Calu3 (cell line): ENCODE data around the gene SLC44A1. TPM values are rescaled to one million over a fixed set of nuclear protein-coding genes. Genes with fewer than 3 reads are reported as not detected.

Experiments
- BruUV-seq: library from RNA; stranded (reverse); fragments of 400-500 nt; replicated peaks from 2 replicates; lab custom pipeline; 2021; lab: Mats Ljungman, UMichigan
- CTCF ChIA-PET: fragments of 300-600 bp; sonication (Branson Sonifier 250); formaldehyde crosslinking; loops from one replicate; lab custom pipeline; 2022; ENCODE audit warnings: antibody characterized with exemption; lab: Charles Lee
- DNase-seq: peaks from one replicate; pipeline ENCODE4 v3.0.0; 2022
- H3K27ac Mint-ChIP-seq: one replicate; pipeline ENCODE4 v1.8.0; 2022; ENCODE audit warnings: mixed read lengths; ENCODE audit not compliant: unreplicated experiment
- H3K27me3 Mint-ChIP-seq: one replicate; pipeline ENCODE4 v1.8.0; 2022; ENCODE audit warnings: mixed read lengths; ENCODE audit not compliant: unreplicated experiment
- H3K36me3 Mint-ChIP-seq: one replicate; pipeline ENCODE4 v1.8.0; 2022; ENCODE audit warnings: mild to moderate bottlenecking, moderate library complexity, mixed read lengths; ENCODE audit not compliant: insufficient read depth, unreplicated experiment
- H3K4me1 Mint-ChIP-seq: one replicate; pipeline ENCODE4 v1.8.0; 2022; ENCODE audit warnings: mild to moderate bottlenecking, low read depth, mixed read lengths; ENCODE audit not compliant: unreplicated experiment
- H3K4me3 Mint-ChIP-seq: one replicate; pipeline ENCODE4 v1.8.0; 2022; ENCODE audit warnings: mild to moderate bottlenecking, low read depth, moderate library complexity, mixed read lengths; ENCODE audit not compliant: unreplicated experiment
- H3K9me3 Mint-ChIP-seq: one replicate; pipeline ENCODE4 v1.8.0; 2022; ENCODE audit warnings: low read depth, mixed read lengths; ENCODE audit not compliant: unreplicated experiment
- CTCF ChIP-seq: fragments of 200-600 bp; IDR thresholded peaks from one replicate; pipeline ENCODE4 v1.8.0; 2022; ENCODE audit warnings: antibody characterized with exemption; ENCODE audit not compliant: unreplicated experiment
- intact Hi-C: fragments of 100-400 bp; cut with micrococcal nuclease; formaldehyde crosslinking; loops from one replicate; pipeline ENCODE4 v1.10.0; 2022; ENCODE audit not compliant: unreplicated experiment
- total RNA-seq: library from RNA; stranded (reverse); gene quantifications from 2 replicates; pipeline ENCODE4 v1.2.3, GENCODE V29; 2022

SLC44A1 gene
- total RNA-seq, 1 experiment from 2014 or later, result 41.2 TPM

DNA sequence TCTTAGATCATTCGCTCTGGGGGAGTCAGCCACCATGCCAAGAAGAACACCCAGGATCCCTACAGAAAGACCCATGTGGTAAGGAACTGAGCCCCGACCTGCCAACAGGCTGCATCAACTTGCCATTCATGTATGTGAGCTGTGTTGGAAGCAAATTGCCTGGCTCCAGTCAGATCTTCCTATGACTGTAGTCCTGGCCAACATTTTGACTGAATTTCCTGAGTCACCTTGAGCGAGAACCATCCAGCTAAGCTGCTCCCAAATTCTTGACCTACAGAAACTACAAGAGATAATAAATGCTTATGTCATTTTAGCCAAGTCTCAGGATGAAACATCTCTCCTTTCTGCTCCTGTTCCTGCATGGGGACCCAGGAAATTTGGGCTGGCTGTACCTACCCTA lies 40.0 kb upstream of the SLC44A1 start:
- TF ChIP-seq CTCF, result no peak
- Mint-ChIP-seq H3K4me3 (no peak overlapping the region), H3K27me3 (no peaks in the 10 kb centered on the region), H3K4me1 (no peaks in the 10 kb centered on the region), H3K27ac (no peak overlapping the region), H3K9me3 (no peaks in the 10 kb centered on the region), H3K36me3 (no peaks in the 10 kb centered on the region)
- intact Hi-C loops, result no loop called here
- DNase-seq, result no peak
- CTCF ChIA-PET, result no interaction called here
- BruUV-seq, result no TSS peak

DNA sequence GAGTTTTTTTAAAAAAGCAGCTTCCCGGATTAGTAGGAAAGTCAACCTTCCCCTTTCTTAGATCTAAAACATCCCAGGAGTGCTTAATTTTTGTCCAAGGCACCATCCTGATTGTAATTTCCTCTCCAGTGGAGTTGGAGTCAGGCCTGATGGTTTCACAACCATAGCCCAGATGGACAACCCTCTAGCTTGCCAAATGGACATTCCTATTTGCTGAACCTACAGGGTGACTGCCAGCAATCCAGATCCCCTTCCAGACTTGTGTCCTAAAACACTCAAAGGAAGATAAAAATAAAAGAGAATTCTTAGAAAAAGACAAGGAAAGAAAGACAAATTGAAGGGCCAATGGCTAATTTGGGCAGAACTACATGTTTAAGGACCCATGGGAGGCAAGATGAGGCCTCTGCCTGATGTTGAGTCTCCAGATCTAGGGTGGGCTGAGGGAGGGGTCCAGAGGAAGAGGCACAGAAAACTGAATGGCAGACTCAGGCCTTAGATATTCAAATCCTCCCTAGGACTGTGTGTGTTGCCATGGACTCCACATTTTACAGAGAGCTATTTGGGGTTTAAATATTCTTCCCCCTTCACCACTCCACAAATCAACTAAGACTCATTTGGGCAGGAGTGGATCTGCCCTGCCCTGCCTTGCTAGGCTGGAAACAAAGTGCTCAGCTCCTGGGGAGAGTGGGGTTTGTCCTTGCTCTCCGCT lies 38.5 kb upstream of the SLC44A1 start:
- intact Hi-C loops, result no loop called here

DNA sequence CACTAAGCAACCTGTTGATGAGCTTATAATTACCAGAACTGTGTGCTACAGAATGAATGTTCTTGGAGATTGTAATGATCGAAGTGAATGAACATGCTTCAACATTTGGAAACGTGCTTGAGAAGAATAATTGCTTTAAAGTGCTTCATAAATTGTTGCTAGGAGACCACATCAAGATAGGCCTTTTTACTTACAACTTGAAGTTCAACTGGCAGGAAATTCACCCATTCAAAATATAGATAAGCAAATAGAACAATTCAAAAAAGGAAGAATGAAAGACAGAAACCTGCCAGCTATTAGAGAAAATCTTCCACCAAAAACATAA lies 38.0 kb upstream of the SLC44A1 start:
- Mint-ChIP-seq H3K27ac (no peak overlapping the region), H3K4me1 (no peaks in the 10 kb centered on the region), H3K9me3 (no peaks in the 10 kb centered on the region), H3K27me3 (no peaks in the 10 kb centered on the region), H3K36me3 (no peaks in the 10 kb centered on the region), H3K4me3 (no peak overlapping the region)
- DNase-seq, result no peak
- CTCF ChIA-PET, result no interaction called here
- no TSS peak for BruUV-seq
- intact Hi-C loops, result no loop called here
- no peak for TF ChIP-seq CTCF

More for the DNA sequence above, 38.5 kb upstream of the SLC44A1 start:
- Mint-ChIP-seq H3K36me3 (no peaks in the 10 kb centered on the region), H3K4me1 (no peaks in the 10 kb centered on the region), H3K9me3 (no peaks in the 10 kb centered on the region), H3K27me3 (no peaks in the 10 kb centered on the region), H3K4me3 (no peak overlapping the region), H3K27ac (no peak overlapping the region)
- no peak for DNase-seq
- CTCF ChIA-PET, result no interaction called here
- BruUV-seq, result no TSS peak
- TF ChIP-seq CTCF, result no peak

DNA sequence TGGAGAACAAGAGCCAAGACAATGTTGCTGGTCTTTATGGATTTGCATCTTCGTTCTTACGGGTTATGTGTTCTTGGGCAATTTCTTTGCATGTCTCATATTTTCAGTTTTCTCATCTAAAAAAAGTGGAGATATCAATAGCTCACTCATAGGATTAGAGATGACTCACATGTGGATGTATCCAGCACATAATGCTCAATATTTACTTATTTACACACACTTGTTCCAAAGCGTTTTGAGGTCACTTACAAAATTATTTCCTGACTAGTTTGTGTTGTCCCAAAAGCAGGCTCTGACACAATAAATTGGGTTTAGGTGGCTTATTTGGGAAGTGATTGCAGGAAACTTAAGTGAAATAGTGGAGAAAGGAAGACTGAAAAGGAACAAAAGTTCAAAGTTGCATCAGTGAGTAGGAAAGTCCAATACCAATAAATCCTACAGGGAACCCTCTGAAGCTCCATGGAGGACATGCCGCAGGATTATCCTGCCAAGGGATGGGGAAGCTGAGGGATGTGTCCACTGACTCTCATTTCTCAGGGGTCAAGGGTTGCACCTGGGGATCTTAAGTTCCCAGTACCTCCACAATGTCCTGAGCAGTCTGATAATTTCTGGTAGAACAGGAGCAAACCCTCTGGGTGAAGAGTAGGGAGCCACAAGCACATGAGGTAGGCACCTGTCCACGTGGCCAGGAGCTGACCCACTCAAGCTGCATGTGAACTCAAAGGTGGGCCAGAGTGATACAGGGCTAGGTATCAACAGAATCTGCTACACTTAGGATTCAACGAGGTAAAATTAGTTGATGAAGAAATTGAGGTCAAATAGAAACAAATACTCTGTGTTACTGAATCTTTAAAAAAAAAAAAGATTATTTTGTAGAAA lies 37.4 kb upstream of the SLC44A1 start:
- Mint-ChIP-seq H3K4me1 (no peaks in the 10 kb centered on the region), H3K27me3 (no peaks in the 10 kb centered on the region), H3K27ac (no peak overlapping the region), H3K36me3 (no peaks in the 10 kb centered on the region), H3K4me3 (no peak overlapping the region), H3K9me3 (no peaks in the 10 kb centered on the region)
- BruUV-seq, result no TSS peak
- no peak for TF ChIP-seq CTCF
- DNase-seq, result no peak
- CTCF ChIA-PET, result no interaction called here
- intact Hi-C loops, result no loop called here
